ENCODE data around the gene LRRC75A. TPM values are rescaled to one million over a fixed set of nuclear protein-coding genes. Genes with fewer than 3 reads are reported as not detected.
A peak's percentile ranks its signal among the peaks of the same experiment; 100 is the strongest.

The LRRC75A gene
- total RNA-seq, 1 donor from 2014 or later, result 0.23 TPM

DNA sequence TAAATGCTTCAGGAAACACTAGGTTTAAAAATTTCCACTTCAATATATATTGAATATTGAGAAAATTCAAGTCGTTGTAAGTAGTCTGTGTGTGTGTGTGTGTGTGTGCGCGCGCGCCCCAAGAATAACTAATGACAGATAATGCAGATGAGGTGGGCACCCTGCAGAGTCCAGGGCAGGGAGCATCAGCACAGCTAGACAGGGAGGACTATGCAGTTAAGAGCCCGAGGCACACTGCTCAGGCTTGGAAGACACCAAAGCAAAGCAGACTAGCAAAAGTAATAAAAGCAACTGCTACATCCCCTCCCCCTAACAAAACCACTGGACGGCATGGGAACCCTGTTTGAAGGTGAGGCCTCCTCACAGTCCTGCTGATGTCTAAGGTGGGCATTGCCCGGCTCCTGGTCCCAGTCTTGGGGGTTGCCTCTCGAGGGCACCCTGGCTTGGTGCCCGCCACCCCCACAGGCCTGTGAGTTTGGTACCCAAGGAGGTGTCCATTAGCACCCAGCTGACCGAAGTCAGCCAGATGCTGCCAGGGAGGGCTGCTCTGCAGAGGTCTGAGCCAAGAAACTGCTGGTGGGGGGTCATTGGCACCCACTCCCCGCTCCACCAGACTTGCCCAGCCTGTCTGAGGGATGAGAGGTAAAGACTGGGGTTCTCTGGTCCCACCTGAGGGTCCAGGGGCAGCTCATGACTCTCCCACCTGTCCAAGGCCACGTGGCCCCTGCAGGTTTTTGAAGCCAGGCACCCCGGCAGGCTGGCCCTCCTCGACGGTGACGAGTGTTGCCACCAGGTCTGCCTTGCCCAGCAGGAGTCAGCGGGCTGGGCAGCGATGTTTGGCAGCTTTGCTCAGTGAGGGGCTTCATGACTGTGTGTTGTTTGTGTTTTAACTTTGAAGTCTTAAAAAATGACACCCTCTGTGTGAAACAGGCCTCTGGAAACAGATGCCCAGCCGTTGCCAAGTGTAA, 18.7 kb downstream of the LRRC75A start:
- H3K4me3 ChIP-seq (ENCODE audit: low read depth, low read length), result no peak overlapping the region
- no peak for DNase-seq (ENCODE audit: low read depth)
- no peak for TF ChIP-seq CTCF (conservative IDR thresholded peaks at IDR 0.05; ENCODE audit: low read depth, low read length)

GRCh38 chr17:16472539-16472938, 19.5 kb downstream of the LRRC75A start:
- TF ChIP-seq CTCF (conservative IDR thresholded peaks at IDR 0.05; ENCODE audit: low read depth, low read length), result no peak
- DNase-seq (ENCODE audit: low read depth), result no peak
- H3K4me3 ChIP-seq (ENCODE audit: low read depth, low read length), result no peak overlapping the region

GRCh38 chr17:16471295-16471694, 20.7 kb downstream of the LRRC75A start:
- DNase-seq (ENCODE audit: low read depth), result no peak
- no peak overlapping the region for H3K4me3 ChIP-seq (ENCODE audit: low read depth, low read length)
- TF ChIP-seq CTCF (conservative IDR thresholded peaks at IDR 0.05; ENCODE audit: low read depth, low read length), result no peak

- no peak overlapping the region for H3K4me3 ChIP-seq (ENCODE audit: low read depth, low read length)
- peak; percentile 27 for TF ChIP-seq CTCF (conservative IDR thresholded peaks at IDR 0.05; ENCODE audit: low read depth, low read length)
- DNase-seq (ENCODE audit: low read depth), result no peak
These were observed 21.7 kb downstream of the LRRC75A start for GRCh38 chr17:16470265-16470664.

DNA sequence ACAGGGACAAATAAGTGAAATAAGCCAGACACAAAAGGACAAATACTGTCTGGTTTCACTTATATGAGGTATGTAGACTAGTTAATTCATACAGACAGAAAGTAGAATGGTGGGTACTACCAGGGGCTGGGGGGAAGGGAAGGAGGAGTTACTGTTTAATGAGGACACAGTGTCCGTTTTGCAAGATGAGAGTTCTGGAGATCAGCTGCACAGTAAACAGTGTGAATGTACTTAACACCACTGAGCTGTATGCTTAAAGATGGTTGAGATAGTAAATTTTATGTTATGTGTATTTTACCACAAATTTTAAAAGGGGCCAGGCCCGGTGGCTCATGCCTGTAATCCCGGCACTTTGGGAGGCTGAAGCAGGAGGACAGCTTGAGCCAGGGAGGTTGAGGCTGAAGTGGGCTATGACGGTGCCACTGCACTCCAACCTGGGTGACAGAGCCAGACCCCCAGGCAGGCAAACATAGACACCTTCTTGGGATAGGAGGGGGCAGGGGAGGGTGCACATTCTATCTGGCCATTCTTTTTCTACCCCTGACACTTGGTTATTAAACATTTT, 23.5 kb downstream of the LRRC75A start:
- H3K4me3 ChIP-seq (ENCODE audit: low read depth, low read length), result no peak overlapping the region
- DNase-seq (ENCODE audit: low read depth), result no peak
- TF ChIP-seq CTCF (conservative IDR thresholded peaks at IDR 0.05; ENCODE audit: low read depth, low read length), result no peak

DNA sequence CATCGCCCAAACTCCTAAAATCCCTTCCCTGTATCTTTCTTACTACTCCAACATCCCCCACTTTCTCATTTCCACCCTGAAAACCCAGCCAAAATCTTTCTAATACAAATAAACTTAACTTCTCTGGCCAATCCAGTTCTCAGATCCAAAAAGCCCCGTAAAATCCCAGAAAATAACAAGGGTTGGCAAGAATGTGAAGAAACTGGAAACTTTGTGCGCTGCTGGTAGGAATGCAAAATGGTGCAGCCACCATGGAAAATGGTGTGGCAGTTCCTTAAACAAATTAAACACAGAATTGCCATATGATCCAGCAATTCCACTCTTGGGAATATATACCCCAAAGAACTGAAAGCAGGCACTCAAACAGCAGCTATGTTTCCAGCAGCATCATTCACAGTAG, 24.1 kb downstream of the LRRC75A start:
- no peak overlapping the region for H3K4me3 ChIP-seq (ENCODE audit: low read depth, low read length)
- no peak for DNase-seq (ENCODE audit: low read depth)

More for the DNA sequence above, 24.1 kb downstream of the LRRC75A start:
- TF ChIP-seq CTCF (conservative IDR thresholded peaks at IDR 0.05; ENCODE audit: low read depth, low read length), result no peak
